Breast epithelium (tissue), 3 donors: ENCODE measurements around the gene IREB2.

ENCODE experiments used
- POLR2A ChIP-seq: fragments of 450-650 bp; IDR thresholded peaks from one replicate; pipeline ENCODE4 v1.6.1; 2016; ENCODE audit warnings: antibody characterized with exemption, mild to moderate bottlenecking, moderate library complexity
- POLR2AphosphoS5 ChIP-seq, 3 donors: sonication (generic); formaldehyde crosslinking; IDR thresholded peaks; one replicate each; pipeline ENCODE4 v1.6.1; 2017; ENCODE audit warnings: antibody characterized with exemption in 3 of 3
- TF ChIP-seq, protein P1 (sequence below), 3 donors: fragments of 450-650 bp; IDR thresholded peaks; one replicate each; pipeline ENCODE4 v1.5.1; 2016 to 2017; ENCODE audit warnings: antibody characterized with exemption in 3 of 3, mild to moderate bottlenecking in 3 of 3, moderate library complexity in 3 of 3

DNA sequence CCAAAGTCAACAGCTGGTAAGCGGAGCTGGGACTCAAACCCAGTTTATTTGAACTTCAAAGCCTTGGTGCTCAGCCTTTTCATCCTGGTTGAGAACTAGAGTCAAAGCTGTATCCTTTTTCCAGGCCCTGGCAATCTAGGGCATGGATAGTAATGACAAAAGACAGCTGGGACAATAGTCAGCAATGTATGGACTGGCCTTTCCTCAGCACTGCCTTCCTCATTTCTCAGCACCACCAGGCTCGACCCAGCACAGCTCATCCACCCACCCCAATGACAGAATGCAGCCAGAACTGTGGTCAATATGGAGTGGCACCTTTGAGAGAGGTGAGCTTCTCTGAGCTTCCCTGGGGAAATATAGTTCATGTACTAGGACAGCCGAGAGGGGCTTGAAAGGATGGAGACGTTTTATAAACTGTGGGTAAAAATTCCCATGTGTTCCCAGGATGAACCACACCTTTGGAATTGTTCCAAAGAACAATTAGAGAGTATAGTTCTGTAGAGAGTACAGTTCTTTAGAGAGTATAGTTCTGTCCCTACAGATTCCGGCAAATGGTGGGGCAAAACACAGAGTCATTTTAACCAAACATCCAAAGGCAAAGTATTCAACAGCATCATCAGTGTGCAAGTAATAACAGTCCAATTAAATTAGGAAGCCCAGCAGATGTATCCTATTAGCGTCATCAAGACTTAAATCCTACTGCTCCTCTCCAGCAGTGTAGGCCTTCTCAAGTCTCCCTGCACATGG is 30.2 kb upstream of the IREB2 start:
- TF ChIP-seq POLR2A (no peak), POLR2AphosphoS5 (IDR thresholded peaks at IDR 0.05) (no peak)
- TF ChIP-seq, protein P1, sequence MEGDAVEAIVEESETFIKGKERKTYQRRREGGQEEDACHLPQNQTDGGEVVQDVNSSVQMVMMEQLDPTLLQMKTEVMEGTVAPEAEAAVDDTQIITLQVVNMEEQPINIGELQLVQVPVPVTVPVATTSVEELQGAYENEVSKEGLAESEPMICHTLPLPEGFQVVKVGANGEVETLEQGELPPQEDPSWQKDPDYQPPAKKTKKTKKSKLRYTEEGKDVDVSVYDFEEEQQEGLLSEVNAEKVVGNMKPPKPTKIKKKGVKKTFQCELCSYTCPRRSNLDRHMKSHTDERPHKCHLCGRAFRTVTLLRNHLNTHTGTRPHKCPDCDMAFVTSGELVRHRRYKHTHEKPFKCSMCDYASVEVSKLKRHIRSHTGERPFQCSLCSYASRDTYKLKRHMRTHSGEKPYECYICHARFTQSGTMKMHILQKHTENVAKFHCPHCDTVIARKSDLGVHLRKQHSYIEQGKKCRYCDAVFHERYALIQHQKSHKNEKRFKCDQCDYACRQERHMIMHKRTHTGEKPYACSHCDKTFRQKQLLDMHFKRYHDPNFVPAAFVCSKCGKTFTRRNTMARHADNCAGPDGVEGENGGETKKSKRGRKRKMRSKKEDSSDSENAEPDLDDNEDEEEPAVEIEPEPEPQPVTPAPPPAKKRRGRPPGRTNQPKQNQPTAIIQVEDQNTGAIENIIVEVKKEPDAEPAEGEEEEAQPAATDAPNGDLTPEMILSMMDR (IDR thresholded peaks at IDR 0.05) = no peak
